ENCODE results near the gene CTBS.
"Not testable (repeated sequence)": the region's sequence is repeated elsewhere in the genome, so short reads cannot be mapped to it uniquely, and the experiment has no call there.

CTBS gene

GRCh38 chr1:84570436-84571149 lies 3.6 kb downstream of the CTBS start:
- H3K27ac Mint-ChIP-seq, result peak overlapping the region; percentile 50
- peaks cover 59% of the 10 kb centered on the region for H3K4me1 Mint-ChIP-seq
- peak overlapping the region; percentile 8 for H3K4me3 Mint-ChIP-seq

GRCh38 chr1:84569216-84569615 lies 5.0 kb downstream of the CTBS start:
- peaks cover 32% of the 10 kb centered on the region for H3K36me3 Mint-ChIP-seq (ENCODE audit: low read depth)
- H3K4me3 Mint-ChIP-seq, result no peak overlapping the region
- DNase-seq (no peak), ATAC-seq (no peak)
- H3K27ac Mint-ChIP-seq, result no peak overlapping the region
- H3K4me1 Mint-ChIP-seq, result peaks cover 51% of the 10 kb centered on the region
- no peaks in the 10 kb centered on the region for H3K27me3 Mint-ChIP-seq
- no peaks in the 10 kb centered on the region for H3K9me3 Mint-ChIP-seq

More at GRCh38 chr1:84570436-84571149, 3.6 kb downstream of the CTBS start:
- Mint-ChIP-seq H3K27me3 (no peaks in the 10 kb centered on the region), H3K36me3 (ENCODE audit: low read depth) (peaks cover 30% of the 10 kb centered on the region), H3K9me3 (no peaks in the 10 kb centered on the region)
- no peak for ATAC-seq
- no peak for DNase-seq

- Mint-ChIP-seq H3K4me3 (no peak overlapping the region), H3K27ac (no peak overlapping the region), H3K27me3 (no peaks in the 10 kb centered on the region), H3K9me3 (no peaks in the 10 kb centered on the region), H3K4me1 (no peaks in the 10 kb centered on the region), H3K36me3 (ENCODE audit: low read depth) (peaks cover 6% of the 10 kb centered on the region)
- DNase-seq, result no peak
- no peak for ATAC-seq
Observed at GRCh38 chr1:84550826-84551225, 23.4 kb downstream of the CTBS start.

- Mint-ChIP-seq H3K4me3 (no peak overlapping the region), H3K9me3 (no peaks in the 10 kb centered on the region), H3K27ac (no peak overlapping the region), H3K36me3 (ENCODE audit: low read depth) (peaks cover 6% of the 10 kb centered on the region), H3K27me3 (no peaks in the 10 kb centered on the region), H3K4me1 (peaks cover 16% of the 10 kb centered on the region)
- no peak for DNase-seq
- no peak for ATAC-seq
Observed at GRCh38 chr1:84541679-84542078, 32.6 kb downstream of the CTBS start.

GRCh38 chr1:84540759-84541158 lies 33.5 kb downstream of the CTBS start:
- Mint-ChIP-seq H3K36me3 (ENCODE audit: low read depth) (peaks cover 6% of the 10 kb centered on the region), H3K27me3 (no peaks in the 10 kb centered on the region), H3K9me3 (no peaks in the 10 kb centered on the region), H3K4me3 (no peak overlapping the region), H3K27ac (no peak overlapping the region), H3K4me1 (peaks cover 16% of the 10 kb centered on the region)
- ATAC-seq (no peak), DNase-seq (no peak)

- Mint-ChIP-seq H3K36me3 (ENCODE audit: low read depth) (peaks cover 6% of the 10 kb centered on the region), H3K27ac (no peak overlapping the region), H3K27me3 (no peaks in the 10 kb centered on the region), H3K4me3 (no peak overlapping the region), H3K9me3 (no peaks in the 10 kb centered on the region), H3K4me1 (peaks cover 16% of the 10 kb centered on the region)
- DNase-seq (no peak), ATAC-seq (peak; percentile 40)
Observed at GRCh38 chr1:84539972-84540371, 34.3 kb downstream of the CTBS start.

- H3K27ac Mint-ChIP-seq, result no peak overlapping the region
- H3K36me3 Mint-ChIP-seq (ENCODE audit: low read depth), result peaks cover 4% of the 10 kb centered on the region
- no peak for DNase-seq
Observed at GRCh38 chr1:84538599-84538998, 35.6 kb downstream of the CTBS start.

GRCh38 chr1:84525779-84526178 lies 48.5 kb downstream of the CTBS start:
- Mint-ChIP-seq H3K4me3 (no peak overlapping the region), H3K27me3 (no peaks in the 10 kb centered on the region), H3K27ac (no peak overlapping the region), H3K9me3 (no peaks in the 10 kb centered on the region), H3K36me3 (ENCODE audit: low read depth) (peaks cover 4% of the 10 kb centered on the region), H3K4me1 (no peaks in the 10 kb centered on the region)
- DNase-seq, result no peak
- no peak for ATAC-seq

More at GRCh38 chr1:84538599-84538998, 35.6 kb downstream of the CTBS start:
- no peaks in the 10 kb centered on the region for H3K9me3 Mint-ChIP-seq
- no peaks in the 10 kb centered on the region for H3K27me3 Mint-ChIP-seq
- no peak overlapping the region for H3K4me3 Mint-ChIP-seq
- peaks cover 16% of the 10 kb centered on the region for H3K4me1 Mint-ChIP-seq
- ATAC-seq, result no peak

GRCh38 chr1:84524590-84524989 lies 49.6 kb downstream of the CTBS start:
- H3K4me1 Mint-ChIP-seq, result no peaks in the 10 kb centered on the region
- DNase-seq, result no peak
- no peak for ATAC-seq
- H3K4me3 Mint-ChIP-seq, result no peak overlapping the region
- no peaks in the 10 kb centered on the region for H3K27me3 Mint-ChIP-seq
- H3K27ac Mint-ChIP-seq, result no peak overlapping the region
- H3K36me3 Mint-ChIP-seq (ENCODE audit: low read depth), result peaks cover 4% of the 10 kb centered on the region
- H3K9me3 Mint-ChIP-seq, result no peaks in the 10 kb centered on the region

GRCh38 chr1:84510668-84511067 lies 63.6 kb downstream of the CTBS start:
- Mint-ChIP-seq H3K4me3 (no peak overlapping the region), H3K27ac (no peak overlapping the region), H3K36me3 (ENCODE audit: low read depth) (no peaks in the 10 kb centered on the region), H3K4me1 (peaks cover 8% of the 10 kb centered on the region), H3K9me3 (no peaks in the 10 kb centered on the region), H3K27me3 (no peaks in the 10 kb centered on the region)
- ATAC-seq (no peak), DNase-seq (no peak)

- DNase-seq (no peak), ATAC-seq (no peak)
- Mint-ChIP-seq H3K4me1 (peaks cover 12% of the 10 kb centered on the region), H3K9me3 (no peaks in the 10 kb centered on the region), H3K27ac (no peak overlapping the region), H3K27me3 (no peaks in the 10 kb centered on the region), H3K4me3 (no peak overlapping the region), H3K36me3 (ENCODE audit: low read depth) (peaks cover 4% of the 10 kb centered on the region)
Observed at GRCh38 chr1:84510165-84510564, 64.1 kb downstream of the CTBS start.

- no peaks in the 10 kb centered on the region for H3K9me3 Mint-ChIP-seq
- no peak overlapping the region for H3K27ac Mint-ChIP-seq
- no peak overlapping the region for H3K4me3 Mint-ChIP-seq
- DNase-seq (no peak), ATAC-seq (no peak)
- peaks cover 22% of the 10 kb centered on the region for H3K4me1 Mint-ChIP-seq
- no peaks in the 10 kb centered on the region for H3K27me3 Mint-ChIP-seq
- peaks cover 9% of the 10 kb centered on the region for H3K36me3 Mint-ChIP-seq (ENCODE audit: low read depth)
Observed at GRCh38 chr1:84509029-84509428, 65.2 kb downstream of the CTBS start.

GRCh38 chr1:84508510-84508909 lies 65.7 kb downstream of the CTBS start:
- no peak overlapping the region for H3K4me3 Mint-ChIP-seq
- H3K27me3 Mint-ChIP-seq, result no peaks in the 10 kb centered on the region
- ATAC-seq (no peak), DNase-seq (no peak)
- H3K36me3 Mint-ChIP-seq (ENCODE audit: low read depth), result peaks cover 10% of the 10 kb centered on the region
- H3K4me1 Mint-ChIP-seq, result peaks cover 28% of the 10 kb centered on the region
- no peaks in the 10 kb centered on the region for H3K9me3 Mint-ChIP-seq
- no peak overlapping the region for H3K27ac Mint-ChIP-seq

GRCh38 chr1:84507887-84508286 lies 66.4 kb downstream of the CTBS start:
- H3K9me3 Mint-ChIP-seq, ATAC-seq, H3K27ac Mint-ChIP-seq, H3K27me3 Mint-ChIP-seq, DNase-seq: not testable (repeated sequence)
- Mint-ChIP-seq H3K4me3 (peak overlapping the region; percentile 24), H3K4me1 (peaks cover 34% of the 10 kb centered on the region), H3K36me3 (ENCODE audit: low read depth) (peaks cover 10% of the 10 kb centered on the region)

- Mint-ChIP-seq H3K27ac (peak overlapping the region; percentile 98), H3K9me3 (no peaks in the 10 kb centered on the region), H3K36me3 (ENCODE audit: low read depth) (peaks cover 10% of the 10 kb centered on the region), H3K27me3 (no peaks in the 10 kb centered on the region), H3K4me3 (peak overlapping the region; percentile 97), H3K4me1 (peaks cover 41% of the 10 kb centered on the region)
- no peak for ATAC-seq
- DNase-seq, result no peak
Observed at GRCh38 chr1:84506729-84507453, 67.3 kb downstream of the CTBS start.

All from activated naive CD8-positive, alpha-beta T cell treated with anti-CD3 and anti-CD28 coated beads, Interleukin-2, amount 50 U/mL, for 24 hours (primary cell).